WTC11 (cell line): ENCODE data around the gene RAP2A.

Experiments used
- ATF1 ChIP-seq: sonication (generic); formaldehyde crosslinking; IDR thresholded peaks from 2 replicates; pipeline ENCODE4 v1.8.1; 2023; ENCODE audit warnings: mild to moderate bottlenecking, moderate library complexity, missing genetic modification reagents
- CBFB ChIP-seq: sonication (generic); formaldehyde crosslinking; IDR thresholded peaks from 2 replicates; pipeline ENCODE4 v1.8.1; 2022; ENCODE audit warnings: mild to moderate bottlenecking, low read depth, missing genetic modification reagents
- CTCF ChIP-seq: fragments of 200-600 bp; IDR thresholded peaks from 2 replicates; pipeline ENCODE4 v1.8.0; 2022; ENCODE audit warnings: antibody characterized with exemption
- E2F1 ChIP-seq: sonication (generic); formaldehyde crosslinking; IDR thresholded peaks from 2 replicates; pipeline ENCODE4 v1.8.0; 2022; ENCODE audit warnings: mild to moderate bottlenecking, missing genetic modification reagents
- E2F5 ChIP-seq: sonication (generic); formaldehyde crosslinking; IDR thresholded peaks from 2 replicates; pipeline ENCODE4 v1.8.1; 2022; ENCODE audit warnings: mild to moderate bottlenecking, moderate library complexity, missing genetic modification reagents
- JUN ChIP-seq: sonication (generic); formaldehyde crosslinking; IDR thresholded peaks from 2 replicates; pipeline ENCODE4 v1.8.0; 2023; ENCODE audit warnings: mild to moderate bottlenecking, missing genetic modification reagents
- KAT7 ChIP-seq: sonication (generic); formaldehyde crosslinking; IDR thresholded peaks from 2 replicates; pipeline ENCODE4 v1.8.1; 2023; ENCODE audit warnings: missing genetic modification reagents, mild to moderate bottlenecking, borderline replicate concordance
- MYBL2 ChIP-seq: sonication (generic); formaldehyde crosslinking; IDR thresholded peaks from 2 replicates; pipeline ENCODE4 v1.8.1; 2023; ENCODE audit warnings: mild to moderate bottlenecking, moderate library complexity, missing genetic modification reagents
- NR2C2 ChIP-seq: sonication (generic); formaldehyde crosslinking; IDR thresholded peaks from 2 replicates; pipeline ENCODE4 v1.8.0; 2022; ENCODE audit warnings: mild to moderate bottlenecking, missing genetic modification reagents
- PRDM15 ChIP-seq: sonication (generic); formaldehyde crosslinking; IDR thresholded peaks from 2 replicates; pipeline ENCODE4 v1.8.0; 2022; ENCODE audit warnings: missing genetic modification reagents
- TEAD1 ChIP-seq: sonication (generic); formaldehyde crosslinking; IDR thresholded peaks from 2 replicates; pipeline ENCODE4 v1.8.0; 2022; ENCODE audit warnings: mild to moderate bottlenecking, missing genetic modification reagents
- USF1 ChIP-seq: sonication (generic); formaldehyde crosslinking; IDR thresholded peaks from 2 replicates; pipeline ENCODE4 v1.8.0; 2022; ENCODE audit warnings: mild to moderate bottlenecking, missing genetic modification reagents
- USF2 ChIP-seq: sonication (generic); formaldehyde crosslinking; IDR thresholded peaks from 2 replicates; pipeline ENCODE4 v1.8.1; 2023; ENCODE audit warnings: mild to moderate bottlenecking, missing genetic modification reagents, moderate library complexity
- ZNF232 ChIP-seq: sonication (generic); formaldehyde crosslinking; IDR thresholded peaks from 2 replicates; pipeline ENCODE4 v1.8.0; 2022; ENCODE audit warnings: mild to moderate bottlenecking, missing genetic modification reagents

- TF ChIP-seq USF1, result no peak
- no peak for TF ChIP-seq MYBL2
- TF ChIP-seq NR2C2 (CRISPR knock-in tag), result no peak
- no peak for TF ChIP-seq CBFB (CRISPR knock-in tag)
- no peak for TF ChIP-seq KAT7
- no peak for TF ChIP-seq CTCF
- no peak for TF ChIP-seq E2F1
- TF ChIP-seq ATF1 (CRISPR knock-in tag), result no peak
- TF ChIP-seq JUN (CRISPR knock-in tag), result no peak
- no peak for TF ChIP-seq PRDM15 (CRISPR knock-in tag)
- TF ChIP-seq E2F5, result no peak
- no peak for TF ChIP-seq TEAD1
- TF ChIP-seq ZNF232 (CRISPR knock-in tag), result no peak
- TF ChIP-seq USF2, result no peak
Measured at GRCh38 chr13:97484301-97484700, 50.3 kb downstream of the RAP2A start.
